Measurements from ENCODE around the gene TMEM121.

- TF ChIP-seq, protein P1, sequence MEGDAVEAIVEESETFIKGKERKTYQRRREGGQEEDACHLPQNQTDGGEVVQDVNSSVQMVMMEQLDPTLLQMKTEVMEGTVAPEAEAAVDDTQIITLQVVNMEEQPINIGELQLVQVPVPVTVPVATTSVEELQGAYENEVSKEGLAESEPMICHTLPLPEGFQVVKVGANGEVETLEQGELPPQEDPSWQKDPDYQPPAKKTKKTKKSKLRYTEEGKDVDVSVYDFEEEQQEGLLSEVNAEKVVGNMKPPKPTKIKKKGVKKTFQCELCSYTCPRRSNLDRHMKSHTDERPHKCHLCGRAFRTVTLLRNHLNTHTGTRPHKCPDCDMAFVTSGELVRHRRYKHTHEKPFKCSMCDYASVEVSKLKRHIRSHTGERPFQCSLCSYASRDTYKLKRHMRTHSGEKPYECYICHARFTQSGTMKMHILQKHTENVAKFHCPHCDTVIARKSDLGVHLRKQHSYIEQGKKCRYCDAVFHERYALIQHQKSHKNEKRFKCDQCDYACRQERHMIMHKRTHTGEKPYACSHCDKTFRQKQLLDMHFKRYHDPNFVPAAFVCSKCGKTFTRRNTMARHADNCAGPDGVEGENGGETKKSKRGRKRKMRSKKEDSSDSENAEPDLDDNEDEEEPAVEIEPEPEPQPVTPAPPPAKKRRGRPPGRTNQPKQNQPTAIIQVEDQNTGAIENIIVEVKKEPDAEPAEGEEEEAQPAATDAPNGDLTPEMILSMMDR (optimal IDR thresholded peaks at IDR 0.05 in 1 of 3, IDR thresholded peaks at IDR 0.05 in 1 of 3, conservative IDR thresholded peaks at IDR 0.05 in 1 of 3; ENCODE audit: extremely low read depth in 1 of 3, insufficient read depth in 2 of 3, low read length in 3 of 3), result no peak
- no peak for TF ChIP-seq EZH2 (IDR thresholded peaks at IDR 0.05; ENCODE audit: low read length)
These were observed 49.3 kb upstream of the TMEM121 start for GRCh38 chr14:105476831-105477659.

Measured in keratinocyte (primary cell).